ENCODE data around the gene SLC10A6.

The SLC10A6 gene

GRCh38 chr4:86778175-86778574 is 71.0 kb downstream of the SLC10A6 start:
- no peak for DNase-seq (ENCODE audit: low read depth in 2 of 2)

- DNase-seq (ENCODE audit: low read depth in 2 of 2), result no peak
These were observed 74.1 kb downstream of the SLC10A6 start for GRCh38 chr4:86775061-86775460.
